HFF-Myc (cell line): Measurements from ENCODE around the gene ZBTB17.
A peak's percentile ranks its signal among the peaks of the same experiment; 100 is the strongest.
"Not testable (repeated sequence)": the region's sequence is repeated elsewhere in the genome, so short reads cannot be mapped to it uniquely, and the experiment has no call there.

Source experiments
- DNase-seq: peaks from one replicate; pipeline ENCODE4 v3.0.0-alpha.2; 2011; ENCODE audit warnings: low read depth; ENCODE audit errors: extremely low read depth
- H3K4me3 ChIP-seq: replicated peaks from 2 replicates; pipeline ENCODE4 v1.5.1; 2011; ENCODE audit warnings: low read depth, mild to moderate bottlenecking, control low read depth, low read length
- TF ChIP-seq, protein P1 (sequence below): IDR thresholded peaks from 2 replicates; pipeline ENCODE4 v1.5.1; 2012; ENCODE audit warnings: mild to moderate bottlenecking, low read depth, low read length, control low read depth; ENCODE audit errors: missing control alignments

Gene ZBTB17

DNA sequence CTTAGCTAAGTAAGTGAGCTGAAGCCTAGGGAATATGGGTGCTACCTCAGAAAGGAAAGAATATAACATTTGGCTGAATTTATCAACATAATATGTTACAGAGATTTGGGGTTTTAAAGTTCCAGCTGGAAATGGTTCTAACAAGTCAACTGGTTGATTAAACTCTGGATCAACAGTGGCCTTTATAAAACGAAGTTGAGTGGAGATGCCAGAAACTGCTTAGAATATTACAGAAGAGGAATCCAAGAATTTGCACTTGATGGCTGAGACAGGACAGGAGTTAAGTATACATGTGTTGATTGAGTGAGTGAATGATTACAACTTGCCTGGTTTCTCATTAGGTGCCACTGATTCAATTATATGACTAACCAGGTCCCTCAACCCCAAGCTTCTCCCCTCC lies 7.4 kb upstream of the ZBTB17 start:
- no peak for DNase-seq
- TF ChIP-seq, protein P1, sequence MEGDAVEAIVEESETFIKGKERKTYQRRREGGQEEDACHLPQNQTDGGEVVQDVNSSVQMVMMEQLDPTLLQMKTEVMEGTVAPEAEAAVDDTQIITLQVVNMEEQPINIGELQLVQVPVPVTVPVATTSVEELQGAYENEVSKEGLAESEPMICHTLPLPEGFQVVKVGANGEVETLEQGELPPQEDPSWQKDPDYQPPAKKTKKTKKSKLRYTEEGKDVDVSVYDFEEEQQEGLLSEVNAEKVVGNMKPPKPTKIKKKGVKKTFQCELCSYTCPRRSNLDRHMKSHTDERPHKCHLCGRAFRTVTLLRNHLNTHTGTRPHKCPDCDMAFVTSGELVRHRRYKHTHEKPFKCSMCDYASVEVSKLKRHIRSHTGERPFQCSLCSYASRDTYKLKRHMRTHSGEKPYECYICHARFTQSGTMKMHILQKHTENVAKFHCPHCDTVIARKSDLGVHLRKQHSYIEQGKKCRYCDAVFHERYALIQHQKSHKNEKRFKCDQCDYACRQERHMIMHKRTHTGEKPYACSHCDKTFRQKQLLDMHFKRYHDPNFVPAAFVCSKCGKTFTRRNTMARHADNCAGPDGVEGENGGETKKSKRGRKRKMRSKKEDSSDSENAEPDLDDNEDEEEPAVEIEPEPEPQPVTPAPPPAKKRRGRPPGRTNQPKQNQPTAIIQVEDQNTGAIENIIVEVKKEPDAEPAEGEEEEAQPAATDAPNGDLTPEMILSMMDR = no peak
- no peak overlapping the region for H3K4me3 ChIP-seq

DNA sequence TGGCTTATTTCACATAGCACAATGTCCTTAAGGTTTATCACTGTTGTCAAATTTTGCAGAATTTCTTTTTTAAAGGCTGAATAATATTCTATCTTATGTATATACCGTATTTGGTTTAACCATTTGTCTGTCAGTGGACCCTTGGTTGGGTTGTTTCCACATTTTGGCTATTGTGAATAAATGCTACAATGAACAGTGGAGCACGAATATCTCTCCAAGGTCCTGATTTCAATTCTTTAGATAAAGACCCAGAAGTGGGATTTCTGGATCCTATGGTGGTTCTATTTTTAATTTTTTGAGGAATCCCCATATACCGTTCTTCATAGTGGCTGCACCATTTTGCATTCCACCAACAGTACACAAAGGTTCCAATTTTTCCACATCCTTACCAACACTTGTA lies 5.8 kb upstream of the ZBTB17 start:
- H3K4me3 ChIP-seq = no peak overlapping the region
- DNase-seq = no peak
- TF ChIP-seq, protein P1 = no peak

DNA sequence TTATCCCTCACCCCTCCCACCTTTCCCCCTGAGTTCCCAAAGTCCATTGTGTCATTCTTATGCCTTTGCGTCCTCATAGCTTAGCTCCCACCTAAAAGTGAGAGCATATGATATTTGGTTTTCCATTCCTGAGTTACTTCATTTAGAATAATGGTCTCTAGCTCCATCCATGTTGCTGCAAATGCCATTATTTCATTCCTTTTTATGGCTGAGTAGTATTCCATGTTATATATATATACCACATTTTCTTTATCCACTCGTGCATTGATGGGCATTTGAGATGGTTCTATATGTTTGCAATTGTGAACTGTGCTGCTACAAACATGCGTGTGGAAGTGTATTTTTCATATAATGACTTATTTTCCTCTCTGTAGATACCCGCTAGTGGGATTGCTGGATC lies 2.0 kb upstream of the ZBTB17 start:
- H3K4me3 ChIP-seq, DNase-seq: not testable (repeated sequence)

DNA sequence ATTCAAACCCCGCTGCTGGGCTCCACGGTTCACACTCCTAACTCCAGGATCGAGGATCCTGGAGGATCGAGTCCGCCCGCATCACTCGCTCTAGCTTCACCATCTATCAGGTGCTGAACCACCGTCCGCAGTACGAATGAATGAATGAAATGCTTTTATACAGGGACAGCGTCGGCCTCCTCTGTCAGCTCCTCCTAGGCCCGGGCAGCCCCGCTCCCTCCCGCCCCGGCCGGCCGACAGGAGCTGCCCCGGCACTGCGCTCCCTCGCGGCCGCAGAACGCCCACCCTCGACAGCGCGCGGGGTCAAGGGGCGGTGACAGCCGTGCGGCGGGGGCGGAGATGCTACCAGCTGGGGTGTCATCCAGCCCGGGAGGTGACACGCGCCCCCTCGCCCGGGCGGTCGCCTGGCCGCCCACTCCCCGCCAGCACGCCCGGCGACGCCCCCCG lies 520 bp downstream of the ZBTB17 start:
- H3K4me3 ChIP-seq = peak overlapping the region; percentile 72
- TF ChIP-seq, protein P1 = no peak
- no peak for DNase-seq

DNA sequence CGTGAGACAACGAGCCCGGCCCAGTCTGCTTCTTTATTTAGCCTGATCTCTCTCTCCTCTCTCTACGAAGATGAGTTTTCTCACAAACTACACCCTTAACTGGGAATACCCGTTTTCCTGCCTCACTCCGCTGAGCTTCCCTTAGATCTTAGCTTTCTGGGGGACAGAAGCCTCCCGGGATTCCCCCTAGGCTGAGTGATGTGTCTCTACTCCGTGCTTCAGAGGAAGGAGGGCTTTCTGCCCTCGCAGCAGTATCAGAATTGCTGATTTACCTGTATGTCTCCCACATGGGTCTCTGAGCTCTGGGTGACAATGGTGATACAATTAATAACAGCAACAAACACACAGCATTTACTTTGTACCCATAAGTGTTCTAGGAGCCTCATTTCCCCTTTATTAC lies 1.0 kb downstream of the ZBTB17 start:
- TF ChIP-seq, protein P1 = no peak
- peak overlapping the region; percentile 72 for H3K4me3 ChIP-seq

DNA sequence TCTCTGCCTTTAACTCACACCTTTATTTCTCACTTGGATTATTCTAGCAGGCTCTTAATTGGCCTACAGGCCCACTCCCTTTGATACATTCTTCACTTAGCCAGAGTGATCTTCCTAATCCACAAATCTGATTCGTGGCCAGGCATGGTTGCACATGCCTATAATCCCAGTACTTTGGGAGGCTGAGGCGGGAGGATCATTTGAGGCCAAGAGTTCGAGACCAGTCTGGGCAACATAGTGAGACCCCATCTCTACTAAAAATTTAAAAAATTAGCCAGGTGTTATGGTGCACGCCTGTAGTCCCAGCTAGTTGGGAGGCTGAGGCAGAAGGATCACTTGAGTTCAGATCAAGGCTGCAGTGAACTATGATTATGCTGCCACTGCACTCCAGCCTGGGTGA lies 2.1 kb downstream of the ZBTB17 start:
- TF ChIP-seq, protein P1 = no peak
- no peak for DNase-seq
- H3K4me3 ChIP-seq = no peak overlapping the region

More for the DNA sequence above, 1.0 kb downstream of the ZBTB17 start:
- no peak for DNase-seq

DNA sequence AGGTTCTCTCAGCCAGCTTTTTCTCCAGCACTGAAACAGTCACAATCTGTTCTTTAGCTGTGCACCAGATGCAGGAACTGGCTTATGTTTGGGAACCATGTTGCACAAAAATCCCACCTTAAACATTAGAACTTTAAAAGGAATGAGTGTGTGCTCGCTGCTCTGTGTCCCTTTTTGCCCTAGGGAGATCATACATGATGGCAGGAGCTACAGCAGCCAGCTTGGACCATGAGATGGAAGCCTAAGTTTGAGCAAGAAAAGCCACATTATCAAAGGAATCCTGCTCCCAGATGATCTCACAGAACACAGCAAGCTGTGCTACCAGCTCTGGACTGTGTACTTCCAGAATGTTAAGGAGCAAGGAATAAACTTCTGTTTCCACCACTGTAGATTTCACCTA lies 3.5 kb downstream of the ZBTB17 start:
- TF ChIP-seq, protein P1 = no peak
- no peak overlapping the region for H3K4me3 ChIP-seq
- DNase-seq = no peak

DNA sequence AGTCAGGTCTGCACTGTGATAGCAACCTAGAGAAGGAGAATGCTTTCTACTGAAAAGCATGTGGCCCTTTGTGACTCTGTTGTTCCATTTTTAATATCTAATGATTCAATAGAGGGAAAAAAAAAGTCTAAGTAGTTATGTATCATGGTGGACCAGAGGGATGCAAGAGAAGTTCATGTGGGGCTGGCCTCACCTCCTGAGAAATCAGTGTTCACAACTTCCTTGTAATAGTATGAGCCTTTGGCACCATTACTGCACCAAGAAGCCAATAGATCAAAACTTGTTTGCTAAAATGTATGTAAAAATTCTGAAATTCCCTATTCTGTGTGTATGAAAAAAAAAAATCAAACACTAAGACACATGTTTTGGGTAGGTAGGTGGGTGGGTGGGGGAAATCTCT lies 5.0 kb downstream of the ZBTB17 start:
- H3K4me3 ChIP-seq = no peak overlapping the region
- DNase-seq = no peak
- TF ChIP-seq, protein P1 = no peak
